GM12878 (cell line): ENCODE measurements around the gene NR1I3. TPM values are rescaled to one million over a fixed set of nuclear protein-coding genes. Genes with fewer than 3 reads are reported as not detected.

ENCODE experiments used
- ATAC-seq: fragments of 200-7000 bp; cut with Tn5 transposase; 3 replicates; pipeline ENCODE4 v1.9.1; 2020; ENCODE audit warnings: mild to moderate bottlenecking, moderate library complexity
- BruUV-seq: library from RNA; stranded (reverse); fragments of 400-500 nt; replicated peaks from 2 replicates; lab custom pipeline; 2021; lab: Mats Ljungman, UMichigan
- CTCF ChIA-PET: fragments of 300-600 bp; sonication (Branson Sonifier 250); formaldehyde crosslinking; extraction: SDS; loops from one replicate; lab custom pipeline; 2021; ENCODE audit warnings: inconsistent platforms; lab: Yijun Ruan, JAX
- POLR2A ChIA-PET: fragments of 350-600 bp; formaldehyde crosslinking; extraction: SDS; loops from one replicate; lab custom pipeline; 2021; ENCODE audit warnings: inconsistent platforms; lab: Charles Lee
- RAD21 ChIA-PET: fragments of 300-600 bp; sonication (Branson Sonifier 250); formaldehyde crosslinking; loops from one replicate; lab custom pipeline; 2023; ENCODE audit warnings: antibody characterized with exemption; ENCODE audit not compliant: unreplicated experiment; lab: Charles Lee
- SMC1A ChIA-PET: fragments of 300-600 bp; sonication (Branson Sonifier 250); formaldehyde crosslinking; loops from one replicate; lab custom pipeline; 2023; ENCODE audit not compliant: unreplicated experiment, uncharacterized antibody; lab: Charles Lee
- DNase-seq: peaks from one replicate; pipeline ENCODE4 v3.0.0-alpha.2; 2011; ENCODE audit warnings: low read depth, low spot score
- FAIRE-seq: peaks from 3 replicates; lab custom pipeline; 2011; peaks lifted over from hg19 to GRCh38; lab: Jason Lieb, UNC
- H2AFZ ChIP-seq: 2 replicates; pipeline ENCODE4 v1.6.0; 2011; ENCODE audit warnings: low read depth, low read length, control low read depth; ENCODE audit not compliant: control insufficient read depth
- H3K27ac ChIP-seq: 2 replicates; pipeline ENCODE4 v1.5.1; 2011; ENCODE audit warnings: control low read depth; ENCODE audit not compliant: control insufficient read depth, insufficient read depth
- H3K27me3 ChIP-seq, 2 experiments: replicated peaks in 1 of 2; 2 replicates each; pipeline versions ENCODE4 v1.6.0 to v1.6.1; 2011; ENCODE audit warnings: low read length in 1 of 2; ENCODE audit not compliant: control insufficient read depth in 2 of 2, insufficient read depth in 2 of 2
- H3K36me3 ChIP-seq, 2 experiments: 2 replicates each; pipeline ENCODE4 v1.5.1; 2011; ENCODE audit warnings: low read length in 1 of 2; ENCODE audit not compliant: control insufficient read depth in 2 of 2, insufficient read depth in 2 of 2
- H3K4me1 ChIP-seq: 2 replicates; pipeline ENCODE4 v1.6.1; 2011; ENCODE audit warnings: mild to moderate bottlenecking, low read length, moderate library complexity, mixed read lengths; ENCODE audit not compliant: control insufficient read depth, insufficient read depth
- H3K4me2 ChIP-seq: 2 replicates; pipeline ENCODE4 v1.6.0; 2011; ENCODE audit warnings: control low read depth; ENCODE audit not compliant: control insufficient read depth, insufficient read depth
- H3K4me3 ChIP-seq: fragments of 200-600 bp; sonication (generic); 2 replicates; pipeline ENCODE4 v1.5.1; 2016
- H3K79me2 ChIP-seq: 2 replicates; pipeline ENCODE4 v1.6.0; 2011; ENCODE audit warnings: low read length; ENCODE audit not compliant: control insufficient read depth, insufficient read depth
- H3K9ac ChIP-seq: 2 replicates; pipeline ENCODE4 v1.8.0; 2011; ENCODE audit warnings: low read length, control low read depth, mixed read lengths; ENCODE audit not compliant: control insufficient read depth, insufficient read depth
- H3K9me3 ChIP-seq: replicated peaks from 3 replicates; pipeline ENCODE4 v1.5.1; 2011; ENCODE audit warnings: mild to moderate bottlenecking, low read length; ENCODE audit not compliant: control insufficient read depth, insufficient read depth
- H4K20me1 ChIP-seq: 2 replicates; pipeline ENCODE4 v1.6.0; 2011; ENCODE audit not compliant: control insufficient read depth, insufficient read depth
- IKZF2 ChIP-seq, 2 experiments: fragments of 450-650 bp; IDR thresholded peaks; 2 replicates each; pipeline ENCODE4 v1.6.1; 2017; ENCODE audit warnings: mild to moderate bottlenecking in 2 of 2, moderate library complexity in 2 of 2
- KAT2A ChIP-seq: conservative IDR thresholded peaks from 2 replicates; pipeline ENCODE4 v1.6.1; 2011; ENCODE audit warnings: low read depth, low read length; ENCODE audit not compliant: control insufficient read depth
- MEF2B ChIP-seq: fragments of 450-650 bp; IDR thresholded peaks from 2 replicates; pipeline ENCODE4 v1.6.1; 2018; ENCODE audit warnings: mild to moderate bottlenecking, moderate library complexity; ENCODE audit not compliant: partially characterized antibody, poor library complexity, severe bottlenecking
- RAD21 ChIP-seq: IDR thresholded peaks from 2 replicates; pipeline ENCODE4 v1.6.1; 2011; ENCODE audit warnings: mild to moderate bottlenecking, low read depth, low read length, moderate library complexity; ENCODE audit not compliant: insufficient read depth
- RUNX3 ChIP-seq: IDR thresholded peaks from 2 replicates; pipeline ENCODE4 v1.6.1; 2012; ENCODE audit warnings: low read length, inconsistent platforms
- SPI1 ChIP-seq: IDR thresholded peaks from 2 replicates; pipeline ENCODE4 v1.6.1; 2011; ENCODE audit warnings: low read depth, mild to moderate bottlenecking, low read length, moderate library complexity, borderline replicate concordance; ENCODE audit not compliant: insufficient read depth
- YY1 ChIP-seq: IDR thresholded peaks from 2 replicates; pipeline ENCODE4 v1.6.1; 2011; ENCODE audit warnings: low read depth, mild to moderate bottlenecking, low read length
- ZNF384 ChIP-seq: IDR thresholded peaks from 2 replicates; pipeline ENCODE4 v1.6.1; 2012; ENCODE audit warnings: low read depth, mild to moderate bottlenecking, low read length, improper control_type of control experiment, borderline replicate concordance
- WGBS: methylation state at CpG from one replicate; pipeline ENCODE4 v1.1.6; 2016; ENCODE audit warnings: low lambda C conversion rate; ENCODE audit not compliant: insufficient replicate concordance, insufficient coverage; ENCODE audit errors: missing lambda C conversion rate; 5-methylcytosine and 5-hydroxymethylcytosine counted together
- in situ Hi-C: fragments of 300-500 bp; cut with MboI; formaldehyde crosslinking; loops from 9 replicates; pipeline ENCODE4 v1.14.3; 2018; ENCODE audit warnings: mixed read lengths
- intact Hi-C: fragments of 100-400 bp; cut with micrococcal nuclease; formaldehyde crosslinking; loops from one replicate; pipeline ENCODE4 v1.14.2; 2022; ENCODE audit not compliant: unreplicated experiment
- polyA plus RNA-seq, 11 experiments: library from polyadenylated mRNA; depleted of rRNA in 4 of 11; unstranded in 6 of 11; stranded (reverse) in 5 of 11; fragments of >200 nt; fragmentation: Nextera tagmentation in 4 of 11; fragmentation: Illumina TruSeq in 1 of 11; extraction: Ambion mirVana in 4 of 11; extraction: Trizol in 1 of 11; gene quantifications; 1 replicate in 1 of 11; 2 replicates in 10 of 11; pipeline versions ENCODE4 v1.2.1 to v1.2.3, GENCODE V29; 2011 to 2016; ENCODE audit warnings: inconsistent platforms in 2 of 11, missing spikeins in 2 of 11, low read depth in 1 of 11
- total RNA-seq, 4 experiments: library from RNA; depleted of rRNA in 3 of 4; stranded (reverse); fragments of >200 nt in 3 of 4; fragmentation: Illumina TruSeq in 1 of 4; extraction: Trizol in 1 of 4; gene quantifications; 2 replicates each; pipeline versions ENCODE4 v1.2.1 to v1.2.3, GENCODE V29; 2013 to 2021
- TF ChIP-seq, protein P1 (sequence below): fragments of 450-650 bp; formaldehyde crosslinking; IDR thresholded peaks from 2 replicates; pipeline ENCODE4 v1.4.0; 2022; ENCODE audit warnings: mild to moderate bottlenecking, moderate library complexity
- TF ChIP-seq, protein P2 (sequence below): fragments of 450-650 bp; IDR thresholded peaks from 2 replicates; pipeline ENCODE4 v1.6.1; 2016; ENCODE audit warnings: mild to moderate bottlenecking, moderate library complexity, borderline replicate concordance

The NR1I3 gene
- total and polyA plus RNA-seq, 10 of the 15 experiments (the other 5 are each of a cell fraction or from before 2014, with no cell fraction given) = 0.13 to 0.52 (median 0.24) TPM; not detected in 7

DNA sequence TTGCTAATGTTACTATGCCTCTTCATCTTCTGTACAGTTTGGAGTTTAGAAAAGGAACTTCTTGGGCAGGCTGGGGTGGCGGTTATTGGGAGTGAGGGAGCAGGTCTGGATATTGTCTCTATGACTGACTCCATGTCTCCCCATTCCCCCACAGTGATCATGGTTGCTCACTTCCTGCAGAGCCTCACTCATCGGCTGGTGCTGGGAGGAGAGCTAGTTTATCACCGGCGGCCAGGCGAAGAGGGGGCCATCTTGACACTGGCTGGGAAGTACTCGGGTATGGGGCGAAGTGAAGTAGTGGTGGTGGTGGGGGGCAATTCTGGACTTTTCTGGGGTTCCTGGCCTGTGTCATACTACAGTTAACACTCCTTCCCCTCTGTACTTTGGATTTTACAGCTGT lies 10.0 kb downstream of the NR1I3 start (continued):
- TF ChIP-seq RUNX3 (no peak), KAT2A (no peak)

DNA sequence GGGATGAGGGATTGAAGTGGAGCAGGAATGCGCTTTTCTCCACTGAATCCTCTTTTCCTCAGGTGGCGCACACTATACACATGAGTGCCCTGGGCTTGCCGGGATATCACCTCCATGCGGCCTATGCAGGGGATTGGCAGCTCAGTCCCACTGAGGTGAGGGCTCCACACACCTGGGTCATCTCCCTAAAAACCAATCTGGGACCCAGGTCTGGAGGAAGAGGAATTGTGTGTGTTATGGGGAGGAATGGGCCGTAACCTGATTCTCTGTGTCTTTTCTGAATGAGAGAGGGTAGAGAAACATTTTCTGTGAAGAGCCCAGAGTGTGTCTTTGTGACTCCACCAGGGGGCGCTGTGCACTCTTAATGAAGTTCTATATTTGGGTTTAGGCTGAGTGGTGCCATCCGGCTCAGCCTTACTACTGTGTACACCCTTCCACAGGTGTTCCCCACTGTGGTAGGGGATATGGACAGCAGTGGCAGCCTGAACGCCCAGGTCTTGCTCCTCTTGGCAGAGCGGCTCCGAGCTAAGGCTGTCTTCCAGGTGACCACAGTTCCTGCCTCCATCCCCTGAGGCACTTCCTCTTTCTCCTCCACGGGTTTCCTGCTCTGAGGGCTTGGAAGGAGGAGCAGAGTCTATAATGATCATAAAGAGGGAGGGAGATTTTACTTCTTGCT lies 10.7 kb downstream of the NR1I3 start:
- Histone ChIP-seq H3K4me1 (peaks cover 19% of the 10 kb centered on the region), H2AFZ (peak overlapping the region; percentile 93), H3K36me3 (peaks cover 3 to 4% of the 10 kb centered on the region in 2 experiments; a peak in 2 of 4 replicates), H4K20me1 (no peaks in the 10 kb centered on the region), H3K9me3 (no peaks in the 10 kb centered on the region), H3K27me3 (no peaks in the 10 kb centered on the region), H3K4me2 (peak overlapping the region; percentile 95), H3K79me2 (peaks cover 10% of the 10 kb centered on the region), H3K4me3 (peak overlapping the region; percentile 83), H3K27ac (peak overlapping the region; percentile 58; the same call in 1 of the 2 replicates), H3K9ac (peak overlapping the region; percentile 55)
- CTCF ChIA-PET = interaction anchor here (1.0 to 17.1 kb wide), 22 partner anchors 9 to 512 kb away, joined by 3 to 385 read pairs (median 16); partner anchors contain the start of genes CFAP126, FCER1G, NDUFS2 and SDHC
- SMC1A ChIA-PET = interaction anchor here (0.6 to 6.3 kb wide), 19 partner anchors 9 to 514 kb away, joined by 3 to 72 read pairs (median 4); partner anchors contain the start of genes FCER1G and NDUFS2
- intact Hi-C loops = loop anchor here (1.0 to 5.0 kb wide), 3 partner anchors 63 to 155 kb away; partner anchors contain the start of gene MPZ
- in situ Hi-C loops = loop anchor here (5.0 kb wide), 2 partner anchors 65 to 155 kb away; no protein-coding TSS in a partner anchor
- BruUV-seq = no TSS peak
- DNase-seq (peak; percentile 42), FAIRE-seq (no peak), ATAC-seq (peak; percentile 78)
- WGBS = 31% methylated on average over 11 of the region's 11 CpGs
- RAD21 ChIA-PET = interaction anchor here (1.0 to 5.0 kb wide), 15 partner anchors 19 to 513 kb away, joined by 3 to 77 read pairs (median 14); partner anchors contain the start of genes CFAP126, NDUFS2 and SDHC
- POLR2A ChIA-PET = interaction anchor here (0.6 to 1.5 kb wide), 4 partner anchors 25 to 202 kb away, joined by 3 read pairs; partner anchors contain the start of gene NDUFS2
- peak; percentile 53 to 57; a peak in 3 of 4 replicates for TF ChIP-seq IKZF2 (IDR thresholded peaks at IDR 0.05)
- TF ChIP-seq, protein P1, sequence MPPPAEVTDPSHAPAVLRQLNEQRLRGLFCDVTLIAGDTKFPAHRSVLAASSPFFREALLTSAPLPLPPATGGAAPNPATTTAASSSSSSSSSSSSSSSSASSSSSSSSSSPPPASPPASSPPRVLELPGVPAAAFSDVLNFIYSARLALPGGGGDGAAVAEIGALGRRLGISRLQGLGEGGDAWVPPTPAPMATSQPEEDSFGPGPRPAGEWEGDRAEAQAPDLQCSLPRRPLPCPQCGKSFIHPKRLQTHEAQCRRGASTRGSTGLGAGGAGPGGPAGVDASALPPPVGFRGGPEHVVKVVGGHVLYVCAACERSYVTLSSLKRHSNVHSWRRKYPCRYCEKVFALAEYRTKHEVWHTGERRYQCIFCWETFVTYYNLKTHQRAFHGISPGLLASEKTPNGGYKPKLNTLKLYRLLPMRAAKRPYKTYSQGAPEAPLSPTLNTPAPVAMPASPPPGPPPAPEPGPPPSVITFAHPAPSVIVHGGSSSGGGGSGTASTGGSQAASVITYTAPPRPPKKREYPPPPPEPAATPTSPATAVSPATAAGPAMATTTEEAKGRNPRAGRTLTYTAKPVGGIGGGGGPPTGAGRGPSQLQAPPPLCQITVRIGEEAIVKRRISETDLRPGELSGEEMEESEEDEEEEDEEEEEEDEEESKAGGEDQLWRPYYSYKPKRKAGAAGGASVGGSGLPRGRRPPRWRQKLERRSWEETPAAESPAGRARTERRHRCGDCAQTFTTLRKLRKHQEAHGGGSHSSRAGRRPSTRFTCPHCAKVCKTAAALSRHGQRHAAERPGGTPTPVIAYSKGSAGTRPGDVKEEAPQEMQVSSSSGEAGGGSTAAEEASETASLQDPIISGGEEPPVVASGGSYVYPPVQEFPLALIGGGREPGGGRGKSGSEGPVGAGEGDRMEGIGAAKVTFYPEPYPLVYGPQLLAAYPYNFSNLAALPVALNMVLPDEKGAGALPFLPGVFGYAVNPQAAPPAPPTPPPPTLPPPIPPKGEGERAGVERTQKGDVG = no peak
- TF ChIP-seq SPI1 = peak; percentile 96
- TF ChIP-seq, protein P2, sequence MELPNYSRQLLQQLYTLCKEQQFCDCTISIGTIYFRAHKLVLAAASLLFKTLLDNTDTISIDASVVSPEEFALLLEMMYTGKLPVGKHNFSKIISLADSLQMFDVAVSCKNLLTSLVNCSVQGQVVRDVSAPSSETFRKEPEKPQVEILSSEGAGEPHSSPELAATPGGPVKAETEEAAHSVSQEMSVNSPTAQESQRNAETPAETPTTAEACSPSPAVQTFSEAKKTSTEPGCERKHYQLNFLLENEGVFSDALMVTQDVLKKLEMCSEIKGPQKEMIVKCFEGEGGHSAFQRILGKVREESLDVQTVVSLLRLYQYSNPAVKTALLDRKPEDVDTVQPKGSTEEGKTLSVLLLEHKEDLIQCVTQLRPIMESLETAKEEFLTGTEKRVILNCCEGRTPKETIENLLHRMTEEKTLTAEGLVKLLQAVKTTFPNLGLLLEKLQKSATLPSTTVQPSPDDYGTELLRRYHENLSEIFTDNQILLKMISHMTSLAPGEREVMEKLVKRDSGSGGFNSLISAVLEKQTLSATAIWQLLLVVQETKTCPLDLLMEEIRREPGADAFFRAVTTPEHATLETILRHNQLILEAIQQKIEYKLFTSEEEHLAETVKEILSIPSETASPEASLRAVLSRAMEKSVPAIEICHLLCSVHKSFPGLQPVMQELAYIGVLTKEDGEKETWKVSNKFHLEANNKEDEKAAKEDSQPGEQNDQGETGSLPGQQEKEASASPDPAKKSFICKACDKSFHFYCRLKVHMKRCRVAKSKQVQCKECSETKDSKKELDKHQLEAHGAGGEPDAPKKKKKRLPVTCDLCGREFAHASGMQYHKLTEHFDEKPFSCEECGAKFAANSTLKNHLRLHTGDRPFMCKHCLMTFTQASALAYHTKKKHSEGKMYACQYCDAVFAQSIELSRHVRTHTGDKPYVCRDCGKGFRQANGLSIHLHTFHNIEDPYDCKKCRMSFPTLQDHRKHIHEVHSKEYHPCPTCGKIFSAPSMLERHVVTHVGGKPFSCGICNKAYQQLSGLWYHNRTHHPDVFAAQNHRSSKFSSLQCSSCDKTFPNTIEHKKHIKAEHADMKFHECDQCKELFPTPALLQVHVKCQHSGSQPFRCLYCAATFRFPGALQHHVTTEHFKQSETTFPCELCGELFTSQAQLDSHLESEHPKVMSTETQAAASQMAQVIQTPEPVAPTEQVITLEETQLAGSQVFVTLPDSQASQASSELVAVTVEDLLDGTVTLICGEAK = no peak
- peak; percentile 29; the same call in 1 of the 2 replicates for TF ChIP-seq ZNF384
- TF ChIP-seq RAD21 = peak; percentile 69
- 0 out of 2 replicates have a peak, but pooled peaks have one; percentile 65 for TF ChIP-seq YY1
- peak; percentile 75 for TF ChIP-seq MEF2B
